SK-N-MC (cell line): ENCODE measurements around the gene ZC3H13.

Experiments used
- DNase-seq: peaks from one replicate; pipeline ENCODE4 v3.0.0-alpha.2; 2011; ENCODE audit warnings: low read depth, low spot score
- H3K27ac ChIP-seq: fragments of 200-600 bp; sonication (generic); 2 replicates; pipeline ENCODE4 v1.5.1; 2016; ENCODE audit warnings: mixed run types
- H3K36me3 ChIP-seq: fragments of 200-600 bp; sonication (generic); 2 replicates; pipeline ENCODE4 v1.6.1; 2017; ENCODE audit warnings: antibody characterized with exemption, low read length, mixed read lengths; ENCODE audit not compliant: insufficient read depth
- H3K4me3 ChIP-seq: fragments of 200-600 bp; sonication (generic); 2 replicates; pipeline ENCODE4 v1.5.1; 2016
- H3K9ac ChIP-seq: fragments of 200-600 bp; sonication (generic); 2 replicates; pipeline ENCODE4 v1.8.0; 2017; ENCODE audit warnings: mixed run types, mixed read lengths; ENCODE audit not compliant: insufficient read length
- H3K9me3 ChIP-seq: fragments of 200-600 bp; sonication (generic); 2 replicates; pipeline ENCODE4 v1.6.1; 2017; ENCODE audit warnings: low read depth, mild to moderate bottlenecking, antibody characterized with exemption, low read length, moderate library complexity, mixed read lengths
- EZH2 ChIP-seq: fragments of 200-600 bp; sonication (generic); IDR thresholded peaks from one replicate; pipeline ENCODE4 v1.6.1; 2017; ENCODE audit warnings: antibody characterized with exemption
- FOXP2 ChIP-seq: optimal IDR thresholded peaks from 2 replicates; pipeline ENCODE3; 2011; ENCODE audit warnings: mild to moderate bottlenecking, moderate library complexity; ENCODE audit not compliant: insufficient read depth; ENCODE audit errors: extremely low read length, control extremely low read depth
- POLR2AphosphoS5 ChIP-seq: IDR thresholded peaks from 2 replicates; pipeline ENCODE4 v1.6.1; 2012; ENCODE audit warnings: mild to moderate bottlenecking, low read depth, low read length, borderline replicate concordance

ZC3H13 gene

DNA sequence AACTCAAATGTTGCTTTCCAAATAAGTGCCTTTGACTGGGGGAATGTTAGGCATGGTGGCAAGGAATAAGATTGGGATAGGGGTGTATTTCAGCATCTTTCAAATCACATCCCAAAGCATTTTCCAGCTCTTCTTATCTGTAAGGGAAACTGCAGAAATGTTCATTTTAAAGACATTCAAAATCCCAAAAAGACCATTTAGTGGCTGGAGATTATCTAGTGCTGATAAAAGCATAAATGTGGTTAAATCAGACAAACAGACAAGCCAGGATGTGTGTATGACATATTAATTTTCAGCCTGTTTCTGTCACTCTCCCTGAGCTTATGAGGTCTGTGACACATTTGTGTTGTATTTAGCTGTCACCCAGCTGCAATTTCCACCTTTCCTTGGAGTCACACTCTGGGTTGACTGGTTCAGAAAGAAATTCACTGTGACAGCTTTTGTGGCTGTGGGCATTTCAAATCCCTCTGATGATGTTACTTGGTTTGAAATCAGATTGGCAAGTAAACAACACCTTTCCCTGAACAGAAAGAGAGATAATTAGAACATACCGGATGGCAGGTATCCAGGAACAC lies 131.3 kb downstream of the ZC3H13 start:
- H3K4me3 ChIP-seq, result no peak overlapping the region
- H3K9ac ChIP-seq, result no peak overlapping the region
- no peak overlapping the region for H3K27ac ChIP-seq
- H3K36me3 ChIP-seq, result no peaks in the 10 kb centered on the region
- DNase-seq, result no peak
- no peaks in the 10 kb centered on the region for H3K9me3 ChIP-seq
- TF ChIP-seq EZH2 (no peak), POLR2AphosphoS5 (no peak), FOXP2 (no peak)

DNA sequence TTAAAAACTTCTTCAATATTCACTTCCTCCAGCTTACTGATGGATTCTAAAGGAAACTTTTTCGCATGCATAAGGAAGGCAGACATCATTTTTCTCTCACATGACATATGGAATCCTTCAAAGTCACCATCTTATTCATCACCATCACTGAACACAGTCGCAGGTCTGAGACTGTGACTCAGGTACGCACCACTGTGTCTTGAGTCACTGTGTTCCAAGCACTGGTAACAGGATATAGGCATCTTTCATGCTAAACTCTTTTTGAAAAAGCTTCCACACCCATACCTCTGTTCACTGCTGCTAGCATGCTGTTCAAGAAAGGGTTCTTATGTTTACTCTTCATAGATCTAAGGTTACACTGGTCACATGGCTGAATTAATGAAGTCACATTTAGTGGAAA lies 133.9 kb downstream of the ZC3H13 start:
- no peak for TF ChIP-seq POLR2AphosphoS5
- no peak for TF ChIP-seq EZH2
- TF ChIP-seq FOXP2, result no peak
- no peak for DNase-seq
- Histone ChIP-seq H3K36me3 (no peaks in the 10 kb centered on the region), H3K9me3 (no peaks in the 10 kb centered on the region), H3K4me3 (no peak overlapping the region), H3K9ac (no peak overlapping the region), H3K27ac (no peak overlapping the region)

DNA sequence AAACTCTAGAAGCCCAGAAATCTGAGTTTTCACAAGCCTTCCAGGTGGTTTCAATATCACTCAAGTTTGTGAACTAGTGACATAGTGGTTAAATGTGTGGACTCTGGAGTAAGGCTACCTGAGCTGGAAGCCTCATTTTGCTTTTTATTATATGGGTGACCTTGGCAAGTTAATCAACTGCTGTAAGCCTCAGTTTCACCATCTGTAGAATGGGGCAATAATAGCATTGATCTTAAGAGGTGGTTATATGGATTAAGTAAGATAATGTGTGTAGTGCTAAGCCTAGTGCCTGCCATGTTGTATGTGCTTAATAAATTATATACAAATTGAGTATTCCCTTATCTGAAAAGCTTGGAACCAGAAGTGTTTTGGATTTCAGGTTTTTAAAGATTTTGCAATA lies 135.5 kb downstream of the ZC3H13 start:
- Histone ChIP-seq H3K9ac (no peak overlapping the region), H3K9me3 (no peaks in the 10 kb centered on the region)

GRCh38 chr13:45915686-45916439 lies 136.7 kb downstream of the ZC3H13 start:
- Histone ChIP-seq H3K36me3 (no peaks in the 10 kb centered on the region), H3K9ac (no peak overlapping the region), H3K9me3 (no peaks in the 10 kb centered on the region), H3K27ac (no peak overlapping the region), H3K4me3 (no peak overlapping the region)
- TF ChIP-seq POLR2AphosphoS5 (no peak), EZH2 (no peak), FOXP2 (no peak)
- DNase-seq, result no peak

More for the DNA sequence above, 135.5 kb downstream of the ZC3H13 start:
- no peak for TF ChIP-seq FOXP2
- TF ChIP-seq POLR2AphosphoS5, result no peak
- no peak for TF ChIP-seq EZH2
- no peak for DNase-seq
- Histone ChIP-seq H3K27ac (no peak overlapping the region), H3K4me3 (no peak overlapping the region), H3K36me3 (no peaks in the 10 kb centered on the region)

DNA sequence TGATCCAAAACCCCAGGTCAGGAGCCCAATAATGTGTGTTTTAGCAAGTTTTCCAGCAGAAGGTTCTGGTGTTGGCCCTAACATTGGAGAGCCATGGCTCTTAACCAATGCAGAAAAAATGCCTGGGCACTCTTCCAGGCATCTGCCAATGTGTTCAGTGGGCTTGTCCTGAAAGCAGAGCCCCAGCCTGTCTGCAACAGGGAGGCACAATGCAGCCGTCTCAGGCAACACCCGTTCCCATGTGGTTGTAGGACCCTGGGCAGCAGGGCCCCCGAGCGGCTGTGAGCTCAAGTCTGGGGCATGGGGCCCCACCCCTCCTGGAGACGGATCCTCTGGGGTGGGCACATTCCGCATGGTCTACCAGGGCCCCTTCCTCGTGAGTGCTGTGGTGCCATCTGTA lies 142.9 kb downstream of the ZC3H13 start:
- no peak for DNase-seq
- H3K4me3 ChIP-seq, result no peak overlapping the region
- TF ChIP-seq EZH2, result no peak
- no peak for TF ChIP-seq FOXP2
- TF ChIP-seq POLR2AphosphoS5, result no peak
- no peaks in the 10 kb centered on the region for H3K36me3 ChIP-seq
- no peaks in the 10 kb centered on the region for H3K9me3 ChIP-seq
- no peak overlapping the region for H3K27ac ChIP-seq
- H3K9ac ChIP-seq, result no peak overlapping the region

DNA sequence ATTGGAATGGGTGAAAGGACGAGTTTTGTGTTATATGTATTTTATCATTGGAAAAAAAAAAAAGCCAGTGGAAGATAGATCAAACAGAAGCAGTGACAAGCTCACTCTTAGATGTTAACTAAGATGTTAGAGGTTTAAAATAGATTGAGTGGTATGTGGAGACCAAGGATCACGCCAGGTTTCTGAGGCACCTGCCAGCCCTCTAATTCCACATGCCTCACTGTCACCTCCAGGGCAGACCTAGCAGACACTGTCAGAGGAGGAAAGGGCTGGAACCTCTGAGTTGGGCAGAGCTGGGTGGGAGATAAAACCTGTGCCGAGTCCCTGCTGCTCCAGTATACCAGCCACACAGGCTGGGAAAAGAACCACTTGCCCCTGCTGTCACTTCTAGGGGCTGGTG lies 143.5 kb downstream of the ZC3H13 start:
- H3K36me3 ChIP-seq, result no peaks in the 10 kb centered on the region
- no peak for TF ChIP-seq FOXP2
- no peak for TF ChIP-seq EZH2
- no peak for TF ChIP-seq POLR2AphosphoS5

DNA sequence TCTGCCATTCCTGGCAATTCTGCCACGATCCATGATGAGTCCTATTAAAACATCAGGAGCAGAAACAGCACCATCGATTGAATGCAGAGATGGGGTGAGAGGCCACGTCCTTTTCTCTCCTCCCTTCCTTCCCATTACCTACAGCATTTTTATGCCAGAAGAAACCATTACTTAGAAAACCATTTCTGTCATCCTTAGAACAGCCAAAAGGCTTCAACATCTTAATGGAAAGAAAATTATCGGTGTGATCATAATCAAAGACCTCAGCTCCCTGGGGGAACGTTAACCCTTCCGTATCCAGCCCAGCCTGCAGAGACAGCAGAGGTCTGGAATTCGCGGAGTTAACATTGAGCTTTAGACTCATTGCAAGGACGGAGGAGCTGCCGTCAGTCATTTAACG lies 145.0 kb downstream of the ZC3H13 start:
- H3K9me3 ChIP-seq, result no peaks in the 10 kb centered on the region
- no peak overlapping the region for H3K4me3 ChIP-seq
- H3K36me3 ChIP-seq, result no peaks in the 10 kb centered on the region
- H3K27ac ChIP-seq, result no peak overlapping the region
- DNase-seq, result no peak
- TF ChIP-seq FOXP2 (no peak), EZH2 (no peak), POLR2AphosphoS5 (no peak)
- H3K9ac ChIP-seq, result peak overlapping the region; percentile 28

More for the DNA sequence above, 143.5 kb downstream of the ZC3H13 start:
- no peak for DNase-seq
- no peaks in the 10 kb centered on the region for H3K9me3 ChIP-seq
- no peak overlapping the region for H3K27ac ChIP-seq
- no peak overlapping the region for H3K4me3 ChIP-seq
- no peak overlapping the region for H3K9ac ChIP-seq
